Activated T-cell treated with anti-CD3 and anti-CD28 coated beads, Interleukin-2, amount 50 U/mL, for 1 hour (primary cell): Measurements from ENCODE around the gene SLC15A4.

ENCODE experiments used
- DNase-seq: peaks from one replicate; pipeline ENCODE4 v3.0.0-alpha.2; 2020

SLC15A4 gene

GRCh38 chr12:128792398-128792797, 31.4 kb downstream of the SLC15A4 start:
- DNase-seq, result no peak

- DNase-seq, result no peak
Observed at GRCh38 chr12:128791395-128792322, 32.1 kb downstream of the SLC15A4 start.

GRCh38 chr12:128790653-128791373, 32.9 kb downstream of the SLC15A4 start:
- no peak for DNase-seq

GRCh38 chr12:128790221-128790620, 33.5 kb downstream of the SLC15A4 start:
- no peak for DNase-seq

GRCh38 chr12:128789356-128789929, 34.3 kb downstream of the SLC15A4 start:
- no peak for DNase-seq

GRCh38 chr12:128787827-128788226, 35.9 kb downstream of the SLC15A4 start:
- DNase-seq, result no peak

GRCh38 chr12:128786741-128787391, 36.9 kb downstream of the SLC15A4 start:
- no peak for DNase-seq

GRCh38 chr12:128784030-128784760, 39.6 kb downstream of the SLC15A4 start:
- no peak for DNase-seq

GRCh38 chr12:128783129-128783574, 40.6 kb downstream of the SLC15A4 start:
- peak; percentile 27 for DNase-seq

- no peak for DNase-seq
Observed at GRCh38 chr12:128779901-128780300, 43.9 kb downstream of the SLC15A4 start.

- DNase-seq, result no peak
Observed at GRCh38 chr12:128772249-128772648, 51.5 kb downstream of the SLC15A4 start.

- no peak for DNase-seq
Observed at GRCh38 chr12:128771681-128772080, 52.1 kb downstream of the SLC15A4 start.

GRCh38 chr12:128767518-128767917, 56.2 kb downstream of the SLC15A4 start:
- DNase-seq, result no peak

- no peak for DNase-seq
Observed at GRCh38 chr12:128766738-128767501, 56.8 kb downstream of the SLC15A4 start.

GRCh38 chr12:128763395-128763794, 60.4 kb downstream of the SLC15A4 start:
- no peak for DNase-seq

- DNase-seq, result no peak
Observed at GRCh38 chr12:128761379-128761790, 62.4 kb downstream of the SLC15A4 start.

GRCh38 chr12:128755566-128755965, 68.2 kb downstream of the SLC15A4 start:
- no peak for DNase-seq

GRCh38 chr12:128754275-128754674, 69.5 kb downstream of the SLC15A4 start:
- DNase-seq, result no peak

- DNase-seq, result no peak
Observed at GRCh38 chr12:128753438-128753837, 70.3 kb downstream of the SLC15A4 start.

GRCh38 chr12:128752386-128752785, 71.4 kb downstream of the SLC15A4 start:
- DNase-seq, result no peak

GRCh38 chr12:128747441-128747840, 76.3 kb downstream of the SLC15A4 start:
- DNase-seq, result no peak
